Upper lobe of left lung (tissue), 4 donors: ENCODE results near the gene SELPLG.

Experiments
- CTCF ChIP-seq, 6 experiments: fragments of 450-650 bp in 4 of 6; fragments of 200-600 bp in 2 of 6; sonication (generic) in 2 of 6; IDR thresholded peaks; one replicate each; pipeline ENCODE4 v1.5.1; 2016 to 2019; ENCODE audit warnings: antibody characterized with exemption in 6 of 6
- EP300 ChIP-seq, 4 donors: sonication (generic); formaldehyde crosslinking; IDR thresholded peaks; one replicate each; pipeline ENCODE4 v1.5.1; 2017; ENCODE audit warnings: antibody characterized with exemption in 4 of 4, control low read depth in 2 of 4
- POLR2A ChIP-seq, 4 donors: fragments of 450-650 bp; IDR thresholded peaks; one replicate each; pipeline ENCODE4 v1.5.1; 2016 to 2017; ENCODE audit warnings: antibody characterized with exemption in 4 of 4, mild to moderate bottlenecking in 2 of 4
- POLR2AphosphoS5 ChIP-seq, 2 donors: sonication (generic); formaldehyde crosslinking; IDR thresholded peaks; one replicate each; pipeline ENCODE4 v1.5.1; 2017; ENCODE audit warnings: antibody characterized with exemption in 2 of 2

- TF ChIP-seq CTCF (IDR thresholded peaks at IDR 0.05) (no peak), EP300 (IDR thresholded peaks at IDR 0.05) (no peak), POLR2A (IDR thresholded peaks at IDR 0.05) (no peak), POLR2AphosphoS5 (IDR thresholded peaks at IDR 0.05) (no peak)
Observed at GRCh38 chr12:108679106-108679681, 45.5 kb upstream of the SELPLG start.
